GM21528 (cell line): ENCODE measurements around the gene DENND1A.
"Not testable (repeated sequence)": the region's sequence is repeated elsewhere in the genome, so short reads cannot be mapped to it uniquely, and the experiment has no call there.

Experiments
- ATAC-seq: cut with Tn5 transposase; IDR thresholded peaks from one replicate; pipeline ENCODE4 v1.9.1; 2021; ENCODE audit warnings: mild to moderate bottlenecking, moderate library complexity; ENCODE audit not compliant: unreplicated experiment, low FRiP score

Gene DENND1A

DNA sequence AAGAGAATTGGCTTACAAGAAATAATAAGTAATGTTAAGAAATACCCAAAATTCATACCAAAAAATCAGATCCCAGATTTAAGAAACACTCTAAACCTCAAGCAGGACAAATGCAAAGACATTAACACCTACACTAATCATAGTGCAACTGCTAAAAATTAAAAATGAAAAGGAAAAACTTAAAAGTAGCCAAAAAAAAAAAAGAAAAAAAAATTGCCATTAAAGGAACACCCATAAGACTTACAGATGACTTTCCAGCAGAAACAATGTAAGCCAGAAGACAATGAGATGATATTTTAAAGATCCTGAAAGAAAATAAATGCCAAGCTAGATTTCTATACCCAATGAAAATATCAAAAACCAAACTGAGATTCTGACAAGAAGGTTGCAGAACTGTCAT is 101.5 kb downstream of the DENND1A start:
- ATAC-seq = no peak

DNA sequence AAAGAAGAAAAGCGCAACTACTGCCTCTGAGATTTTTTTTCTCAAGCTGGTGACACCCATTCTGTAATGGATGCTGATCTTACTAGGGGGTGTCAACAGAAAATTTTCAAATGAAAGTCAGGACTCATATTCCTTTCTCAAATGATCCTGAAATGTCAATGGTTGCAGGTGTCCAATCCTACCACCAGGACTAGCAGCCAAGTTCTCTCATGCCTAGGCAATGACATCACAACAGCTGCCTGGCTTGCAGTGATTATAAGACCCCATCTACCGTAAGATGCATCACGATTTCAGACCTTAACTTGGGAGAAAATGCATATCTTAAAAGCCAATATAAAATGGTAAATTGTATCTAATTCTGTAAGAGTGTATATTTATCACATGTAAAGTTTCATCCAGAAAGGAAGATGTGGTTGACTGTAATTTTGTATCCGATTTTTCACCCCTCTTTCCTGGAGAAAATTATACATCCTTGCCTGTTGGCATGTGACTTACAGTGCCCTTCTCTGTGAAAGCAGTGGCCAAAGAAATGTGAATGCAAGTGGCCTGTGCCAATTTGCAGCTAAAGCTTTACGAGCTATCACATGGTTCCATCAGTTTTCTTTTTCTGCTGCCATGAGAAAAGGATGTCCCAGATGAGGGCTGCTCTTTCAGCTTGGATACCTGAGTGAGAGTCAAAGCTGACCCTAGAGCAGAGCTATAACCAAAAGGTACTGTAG is 104.4 kb downstream of the DENND1A start:
- no peak for ATAC-seq

DNA sequence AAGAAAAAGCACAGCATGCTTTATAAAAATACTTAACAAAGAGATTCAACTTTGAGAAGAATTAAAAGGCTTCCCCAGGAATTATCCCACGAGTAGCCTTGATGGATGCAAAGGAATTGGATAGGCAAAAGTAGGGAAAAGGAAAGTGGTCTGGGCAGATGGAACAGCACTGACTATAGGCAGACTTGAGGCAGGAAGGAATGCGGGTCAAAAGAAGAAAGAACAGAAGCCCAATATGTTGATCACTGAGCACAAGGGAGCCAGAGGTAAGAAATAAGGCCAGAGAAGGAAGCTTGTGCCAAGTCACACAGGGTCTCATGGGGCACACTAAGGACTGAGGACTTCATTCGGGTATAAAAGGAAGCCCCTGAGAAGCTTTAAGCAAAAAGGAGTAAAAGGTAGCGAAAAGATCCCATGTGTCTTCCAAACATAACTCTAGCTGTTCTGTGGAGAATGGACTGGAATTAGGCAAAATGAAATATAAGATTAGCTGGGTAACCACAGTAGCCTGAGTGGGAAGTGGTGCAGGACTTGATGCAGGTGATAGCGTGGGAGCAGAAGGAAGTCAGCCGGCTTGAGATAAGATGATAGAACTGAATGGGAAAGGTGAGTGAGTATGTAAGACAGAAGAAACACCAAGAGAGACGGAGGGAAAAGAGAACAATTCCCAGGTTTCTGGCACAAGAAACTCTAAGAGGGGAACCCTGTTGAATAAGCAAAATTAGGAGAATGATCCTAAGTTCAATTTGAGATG is 106.6 kb downstream of the DENND1A start:
- no peak for ATAC-seq

DNA sequence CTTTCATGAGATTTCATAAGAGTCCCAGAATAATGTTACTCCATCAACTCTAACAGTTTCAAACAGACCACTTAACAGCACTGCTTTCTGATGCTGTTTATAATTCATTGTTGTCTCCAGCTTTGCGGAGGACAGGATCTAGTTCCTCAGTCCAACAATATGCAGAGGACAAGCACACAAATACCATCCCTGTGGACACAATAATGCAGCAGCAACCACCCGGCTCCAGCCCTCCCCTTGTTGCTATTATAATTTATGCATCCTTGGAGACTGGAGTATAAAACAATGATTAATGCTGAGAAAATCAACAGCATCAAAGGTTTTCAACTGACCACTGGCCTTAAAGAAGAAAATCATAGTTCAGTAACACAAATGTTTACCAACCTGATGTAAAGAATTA is 108.3 kb downstream of the DENND1A start:
- ATAC-seq = no peak

DNA sequence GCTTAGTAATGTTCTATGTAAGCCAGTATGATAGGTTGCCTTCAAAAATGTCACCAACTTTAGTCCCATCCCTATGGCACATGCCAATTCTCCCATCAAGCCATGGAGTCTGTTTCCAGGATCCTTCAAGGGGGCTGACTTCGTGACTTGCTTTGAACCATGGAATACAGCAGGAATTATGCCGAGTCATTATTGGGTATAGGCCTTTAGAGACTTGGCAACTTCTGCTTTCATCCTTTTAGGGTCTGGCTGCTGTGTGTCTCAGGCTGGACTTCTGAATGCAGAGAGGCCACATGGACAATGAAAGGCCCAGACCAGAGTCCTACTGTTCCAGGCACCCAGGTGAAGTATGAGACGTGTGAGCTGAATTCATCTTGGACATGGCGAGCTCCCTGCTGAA is 109.8 kb downstream of the DENND1A start:
- ATAC-seq = no peak

DNA sequence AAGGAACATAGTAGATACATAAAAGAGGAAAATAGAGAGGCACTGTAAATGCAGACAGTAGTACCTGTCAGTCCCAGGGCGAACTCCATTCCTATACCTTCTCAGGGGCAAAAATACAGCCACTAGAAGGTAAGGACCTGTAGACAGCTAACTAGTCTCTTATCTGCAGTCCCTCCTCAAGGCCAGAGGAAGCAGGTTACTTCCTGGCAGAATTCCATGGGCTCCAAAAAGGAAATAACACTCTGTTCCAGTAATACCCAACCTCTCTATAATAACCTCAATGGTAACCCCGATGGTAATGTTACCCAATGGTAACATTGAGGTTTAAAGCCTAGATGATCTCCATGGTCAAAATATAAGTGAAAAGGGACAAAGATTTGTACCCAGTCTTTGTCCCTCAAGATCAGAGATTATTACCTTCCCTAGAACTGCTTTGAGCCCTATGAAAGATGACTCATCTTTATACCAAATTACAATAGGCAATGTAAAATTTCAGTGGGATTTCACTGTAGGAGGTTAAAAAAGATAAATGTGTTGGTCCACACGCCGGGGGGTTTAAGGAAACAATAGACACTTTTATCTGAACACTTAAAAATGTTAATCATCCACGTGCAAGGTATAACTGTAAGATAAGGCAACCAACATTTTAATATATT is 113.0 kb downstream of the DENND1A start:
- no peak for ATAC-seq

DNA sequence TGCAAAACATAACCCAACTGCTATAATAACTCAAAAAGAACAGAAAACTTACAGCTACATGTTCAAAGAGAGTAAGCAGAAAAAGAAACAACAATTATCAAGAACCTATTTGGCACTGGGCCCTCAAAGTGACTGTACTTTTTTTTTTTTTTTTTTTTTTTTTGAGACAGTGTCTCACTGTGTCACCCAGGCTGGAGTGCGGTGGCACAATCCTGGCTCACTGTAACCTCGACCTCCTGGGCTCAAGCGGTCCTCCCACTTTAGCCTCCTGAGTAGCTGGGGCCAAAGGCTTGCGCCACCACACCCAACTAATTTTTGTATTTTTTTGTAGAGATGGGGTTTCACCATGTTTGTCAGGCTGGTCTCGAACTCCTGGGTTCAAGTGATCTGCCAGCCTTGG is 114.1 kb downstream of the DENND1A start:
- ATAC-seq = not testable (repeated sequence)

DNA sequence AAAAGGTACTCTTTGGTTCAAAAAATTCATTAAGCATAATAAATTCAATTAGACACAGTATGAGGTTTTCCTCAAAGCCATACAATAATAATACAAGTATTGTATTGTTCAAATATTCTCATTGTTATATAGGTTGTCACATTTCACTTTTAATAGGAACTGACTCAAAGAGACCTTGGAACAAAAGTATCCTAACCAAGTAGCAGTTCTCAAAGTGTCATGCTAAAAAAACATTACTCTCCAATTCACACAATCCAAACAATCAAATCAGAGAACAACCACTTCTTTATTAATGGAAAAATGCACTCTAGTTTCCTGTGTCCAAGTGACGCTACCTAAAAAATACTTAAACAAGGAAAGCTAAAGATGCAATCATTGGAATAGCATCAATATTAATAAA is 115.4 kb downstream of the DENND1A start:
- no peak for ATAC-seq

DNA sequence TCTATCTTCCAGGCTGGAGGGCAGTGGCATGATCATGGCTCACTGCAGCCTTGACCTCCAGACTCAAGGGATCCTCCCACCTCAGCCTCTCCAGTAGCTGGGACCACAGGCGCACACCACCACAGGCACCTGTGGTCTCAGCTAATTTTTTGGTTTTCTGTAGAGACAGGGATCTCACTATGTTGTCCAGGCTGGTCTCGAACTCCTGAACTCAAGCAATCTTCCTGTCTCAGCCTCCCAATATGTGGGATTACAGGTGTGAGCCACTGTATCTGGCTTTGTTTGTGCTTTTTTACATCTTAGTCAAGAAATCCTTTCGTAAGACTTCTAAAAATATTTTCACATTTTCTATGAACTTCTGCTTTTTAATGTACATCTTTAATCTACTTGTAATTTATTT is 116.9 kb downstream of the DENND1A start:
- ATAC-seq = no peak

DNA sequence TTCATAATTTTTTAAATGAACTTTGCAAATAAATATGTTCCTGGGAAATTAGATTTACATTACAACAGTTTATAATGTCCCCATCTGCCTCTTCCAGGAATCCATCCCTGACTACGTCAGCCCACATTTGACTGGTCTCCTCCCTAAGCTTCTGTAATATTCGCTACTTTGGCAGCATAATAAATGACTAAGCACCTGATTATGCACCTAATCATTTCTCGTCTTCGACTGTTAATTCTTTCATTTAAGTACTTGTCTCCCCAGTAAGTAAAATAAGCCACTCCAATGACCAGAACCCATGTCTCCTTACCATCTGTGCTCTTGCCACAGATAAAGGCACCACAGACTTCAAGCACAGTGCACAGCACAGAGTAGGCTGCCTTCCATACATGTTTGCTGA is 122.7 kb downstream of the DENND1A start:
- ATAC-seq = no peak

DNA sequence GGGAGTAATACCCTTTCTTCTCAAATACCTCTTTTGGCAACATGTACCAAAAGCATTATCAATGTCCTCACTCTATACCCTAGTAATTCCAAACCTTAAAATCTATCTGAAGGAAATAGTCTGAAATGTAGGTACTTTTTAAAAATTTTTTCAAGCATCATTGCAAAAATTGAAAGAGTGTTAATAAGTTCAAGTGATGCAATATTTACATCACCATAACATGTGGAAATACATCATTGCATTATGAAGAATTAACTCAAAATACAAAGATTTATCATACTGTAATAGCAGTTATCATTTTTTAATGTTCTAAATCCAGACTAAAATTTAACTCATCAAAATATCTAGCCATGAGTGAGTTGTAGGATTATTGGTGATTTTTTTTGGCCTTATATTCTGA is 123.1 kb downstream of the DENND1A start:
- ATAC-seq = no peak

DNA sequence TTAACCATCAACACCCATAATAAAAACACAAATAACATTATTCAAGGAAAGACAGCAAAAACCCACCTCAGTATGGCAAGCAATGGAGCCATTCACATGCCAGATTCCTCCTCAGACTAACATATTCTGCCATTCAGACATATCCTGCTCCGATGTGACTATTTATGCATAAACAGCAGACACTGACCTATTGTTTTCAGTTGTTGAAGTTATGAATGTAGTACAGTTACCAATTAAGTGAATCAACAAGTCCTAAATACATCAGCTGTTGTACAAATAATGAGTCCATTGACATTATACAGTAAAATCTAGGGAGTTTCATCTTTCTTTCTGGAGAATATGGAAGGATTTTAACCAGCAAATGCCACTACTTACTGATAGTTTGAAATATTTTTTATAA is 131.7 kb downstream of the DENND1A start:
- no peak for ATAC-seq

DNA sequence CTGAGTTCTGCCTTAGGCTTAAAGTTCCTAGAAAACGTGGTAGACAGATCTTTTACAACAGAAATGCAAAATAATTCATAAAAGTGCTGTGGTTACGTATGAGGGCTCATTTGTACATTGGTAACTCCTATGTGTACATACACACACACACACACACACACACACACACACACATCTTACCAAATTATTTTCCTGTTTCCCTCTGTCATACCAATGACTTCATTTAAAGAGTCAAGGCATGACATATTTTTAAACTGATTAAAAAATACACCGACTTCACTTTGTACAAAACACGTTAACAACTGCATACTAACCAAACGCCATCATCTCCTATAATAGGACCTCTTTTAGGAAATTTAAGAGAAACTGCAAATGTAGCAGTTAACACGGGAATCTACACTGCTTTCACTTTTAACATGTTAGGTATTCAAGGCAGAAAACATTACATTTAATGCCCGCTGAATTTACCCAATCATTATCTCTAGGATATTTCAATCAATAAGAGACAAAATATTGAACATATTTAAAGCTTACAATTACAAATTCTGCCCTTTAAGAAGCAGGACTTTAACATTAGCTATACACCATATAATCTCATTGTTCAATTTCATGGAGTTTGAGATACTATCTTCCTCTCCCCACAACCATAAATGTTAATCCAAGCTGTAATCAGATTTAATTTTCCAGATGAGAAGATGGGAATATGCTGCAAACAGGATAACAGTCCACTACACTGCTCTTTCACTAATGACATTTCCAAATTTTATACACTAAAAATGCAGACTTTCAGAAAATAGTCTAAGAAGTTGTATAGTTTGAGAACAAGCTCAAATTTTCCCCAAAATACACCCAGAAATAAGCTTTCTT is 133.1 kb downstream of the DENND1A start:
- ATAC-seq = no peak

DNA sequence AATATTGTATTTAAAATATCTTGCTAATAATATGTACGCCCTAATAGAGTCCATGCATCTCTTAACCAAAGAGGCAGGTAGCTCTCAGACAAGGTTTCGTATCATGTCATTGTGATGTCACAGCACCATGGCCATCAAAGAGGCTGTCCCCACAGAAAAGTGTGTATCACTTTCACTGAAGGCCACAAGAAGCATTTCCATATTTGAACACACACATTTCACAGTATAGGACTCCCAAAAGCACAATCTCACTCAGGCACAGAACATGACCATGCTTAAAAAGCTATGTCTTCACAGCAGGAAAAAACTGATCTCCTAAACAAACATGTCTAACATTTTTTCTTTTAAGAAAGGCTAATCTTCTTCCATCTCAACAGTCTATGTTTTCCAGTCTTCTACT is 133.8 kb downstream of the DENND1A start:
- ATAC-seq = no peak

DNA sequence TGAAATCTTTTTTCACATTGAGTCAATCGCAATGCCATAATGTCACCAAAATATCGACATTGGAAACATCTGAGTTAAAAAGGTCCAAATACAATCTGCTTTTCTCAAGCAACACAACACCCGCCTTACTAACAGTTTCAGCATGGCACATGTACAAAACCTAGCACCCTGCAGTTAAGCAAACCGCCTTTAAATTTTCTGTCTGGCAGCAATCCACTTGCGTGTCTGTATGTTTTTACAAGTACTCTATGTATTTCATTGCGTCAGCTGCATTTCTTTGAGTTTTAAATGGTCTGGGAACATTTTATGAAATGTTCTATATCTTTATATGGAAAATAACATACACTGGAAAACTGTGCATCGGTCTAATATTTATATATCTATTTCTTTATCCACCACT is 134.6 kb downstream of the DENND1A start:
- ATAC-seq = no peak

DNA sequence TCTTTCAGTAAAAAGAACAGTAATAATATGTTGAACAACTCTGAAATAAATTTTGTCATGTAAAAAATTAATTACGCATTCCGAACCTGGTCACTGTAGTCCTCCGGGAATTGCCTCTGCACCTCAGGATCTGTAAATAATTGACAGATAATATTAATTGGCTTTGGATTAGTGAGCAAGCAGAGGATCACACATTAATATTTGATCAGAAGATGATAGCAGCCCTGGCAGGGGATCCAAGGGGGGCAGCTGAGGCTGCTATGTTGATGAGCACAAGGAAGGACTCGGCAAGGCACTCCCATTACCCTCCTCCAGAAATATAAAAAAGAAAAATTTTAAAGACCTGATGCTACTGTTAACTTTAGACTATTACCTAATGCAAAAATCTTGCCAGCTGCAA is 137.4 kb downstream of the DENND1A start:
- no peak for ATAC-seq

DNA sequence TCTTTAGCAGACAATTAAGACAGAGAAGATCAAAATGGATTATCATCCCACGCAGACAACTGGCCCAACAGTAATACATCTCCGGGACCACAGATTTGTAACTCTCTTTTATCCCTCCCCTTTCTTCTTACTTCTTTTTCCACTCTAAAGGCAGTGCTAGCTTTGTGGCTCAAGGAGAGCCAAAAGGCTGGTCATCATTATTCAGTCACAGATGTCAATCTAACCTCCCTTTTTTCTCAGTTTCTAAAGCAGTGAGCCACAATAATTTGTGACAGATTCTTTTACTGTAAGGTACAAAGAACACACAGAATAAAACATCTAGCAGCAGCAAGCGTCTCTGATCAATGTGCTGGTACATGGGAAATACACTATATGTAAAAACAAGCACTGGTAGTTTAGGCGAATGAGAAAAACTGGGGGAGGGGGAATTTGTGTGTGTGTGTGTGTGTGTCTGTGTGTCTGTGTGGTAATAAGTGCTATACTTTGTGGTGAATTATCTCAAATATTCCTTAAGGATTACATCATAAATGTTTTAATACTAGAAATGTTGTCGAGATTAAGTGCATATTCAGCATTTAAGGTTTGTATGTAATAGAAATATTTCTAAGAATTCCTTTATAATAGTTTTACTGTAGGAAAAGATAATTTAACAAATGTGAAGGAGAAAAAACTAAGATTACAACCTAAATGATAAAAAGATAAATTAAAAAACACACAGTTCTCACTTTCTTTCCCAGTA is 140.2 kb downstream of the DENND1A start:
- ATAC-seq = no peak

DNA sequence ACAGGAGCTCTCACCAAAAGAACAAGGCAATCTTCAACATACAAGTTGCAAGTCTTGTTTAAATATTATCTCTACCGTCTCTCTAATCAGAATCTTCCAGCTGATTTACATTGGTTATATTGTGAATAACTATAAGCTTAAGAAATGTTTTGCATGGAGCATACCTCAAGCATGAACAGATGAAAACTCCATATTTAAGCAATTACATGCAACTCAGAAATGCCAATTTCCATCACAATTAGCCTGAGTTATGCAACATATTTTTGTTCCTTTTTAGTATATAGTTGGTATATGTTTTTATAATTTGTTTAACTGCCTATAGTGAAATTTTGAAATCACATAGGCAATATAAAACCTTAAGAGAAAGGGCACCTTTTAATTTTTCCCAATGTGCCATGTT is 142.5 kb downstream of the DENND1A start:
- no peak for ATAC-seq

DNA sequence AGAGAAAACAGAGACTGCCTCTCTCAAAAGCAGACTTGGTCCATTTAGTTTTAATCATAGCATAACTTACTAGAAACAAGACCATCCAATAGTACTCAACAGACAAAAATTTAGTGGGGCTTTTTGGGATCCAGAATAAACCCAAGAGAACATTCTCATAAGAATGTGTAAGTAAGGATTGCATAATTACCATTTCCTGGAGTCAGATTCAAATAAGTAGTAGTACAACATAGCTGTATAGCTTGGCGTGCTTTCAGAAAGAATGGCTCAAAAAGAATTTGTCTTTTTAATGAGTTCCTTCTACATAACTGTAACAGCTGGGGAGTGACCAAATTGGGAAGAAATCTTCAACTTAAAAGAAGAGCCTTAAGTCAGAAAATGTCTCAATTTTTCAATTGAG is 145.4 kb downstream of the DENND1A start:
- no peak for ATAC-seq

DNA sequence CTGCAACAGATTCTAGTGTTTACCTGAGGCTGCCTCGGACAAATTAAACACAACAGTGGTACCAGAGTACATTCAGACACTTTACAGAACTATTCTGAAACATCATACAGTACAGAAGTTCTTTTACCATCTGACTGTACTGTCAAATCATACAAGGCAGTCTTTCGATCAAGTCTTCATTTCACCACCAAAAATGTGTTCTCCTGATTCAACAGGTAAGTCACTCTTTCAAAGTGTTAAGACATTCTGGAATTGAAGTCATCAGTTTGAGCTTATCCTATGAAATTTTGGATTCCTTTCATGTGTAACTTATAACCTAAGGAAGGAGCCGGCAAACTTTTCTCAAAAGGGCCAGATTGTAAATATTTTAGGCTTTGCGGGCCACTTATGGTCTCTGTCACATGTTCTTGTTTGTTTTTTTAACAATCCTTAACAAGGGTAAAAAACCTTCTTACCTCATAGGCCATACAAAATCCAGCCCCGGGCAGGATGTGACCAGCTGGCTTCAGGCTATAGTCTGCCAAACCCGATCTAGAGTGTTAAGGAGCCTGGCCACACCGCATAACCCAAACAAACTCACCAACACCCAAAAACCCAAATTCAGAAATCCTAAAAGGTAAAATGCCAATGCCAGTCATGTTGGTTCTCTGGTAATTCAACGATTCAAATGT is 151.6 kb downstream of the DENND1A start:
- no peak for ATAC-seq
